ENCODE results near the gene USP10. TPM values are rescaled to one million over a fixed set of nuclear protein-coding genes. Genes with fewer than 3 reads are reported as not detected.

USP10 gene
- total and polyA plus RNA-seq, 7 donors: 17.1 to 64.3 (median 43.9) TPM

DNA sequence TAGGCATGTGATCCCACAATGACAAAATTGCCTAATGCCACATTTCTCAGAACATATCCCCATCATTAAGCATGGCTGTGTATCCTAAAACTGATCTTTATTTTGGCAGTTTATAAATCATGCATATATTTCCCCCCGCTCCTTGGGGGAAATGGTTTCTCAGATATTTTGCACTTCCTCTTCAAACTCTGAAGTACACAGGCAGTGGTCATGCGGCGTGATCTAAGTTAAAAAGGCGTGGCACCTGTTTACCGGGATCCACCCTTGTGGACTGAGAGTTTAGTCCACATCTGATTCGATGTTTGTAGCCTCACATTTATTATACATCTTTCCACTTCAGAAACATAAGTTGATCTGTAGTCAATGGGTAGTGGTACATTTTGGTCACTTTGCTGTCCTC lies 51.4 kb downstream of the USP10 start:
- TF ChIP-seq EP300 (IDR thresholded peaks at IDR 0.05) (no peak), POLR2AphosphoS5 (IDR thresholded peaks at IDR 0.05) (no peak), POLR2A (IDR thresholded peaks at IDR 0.05) (no peak)
- TF ChIP-seq, protein P1, sequence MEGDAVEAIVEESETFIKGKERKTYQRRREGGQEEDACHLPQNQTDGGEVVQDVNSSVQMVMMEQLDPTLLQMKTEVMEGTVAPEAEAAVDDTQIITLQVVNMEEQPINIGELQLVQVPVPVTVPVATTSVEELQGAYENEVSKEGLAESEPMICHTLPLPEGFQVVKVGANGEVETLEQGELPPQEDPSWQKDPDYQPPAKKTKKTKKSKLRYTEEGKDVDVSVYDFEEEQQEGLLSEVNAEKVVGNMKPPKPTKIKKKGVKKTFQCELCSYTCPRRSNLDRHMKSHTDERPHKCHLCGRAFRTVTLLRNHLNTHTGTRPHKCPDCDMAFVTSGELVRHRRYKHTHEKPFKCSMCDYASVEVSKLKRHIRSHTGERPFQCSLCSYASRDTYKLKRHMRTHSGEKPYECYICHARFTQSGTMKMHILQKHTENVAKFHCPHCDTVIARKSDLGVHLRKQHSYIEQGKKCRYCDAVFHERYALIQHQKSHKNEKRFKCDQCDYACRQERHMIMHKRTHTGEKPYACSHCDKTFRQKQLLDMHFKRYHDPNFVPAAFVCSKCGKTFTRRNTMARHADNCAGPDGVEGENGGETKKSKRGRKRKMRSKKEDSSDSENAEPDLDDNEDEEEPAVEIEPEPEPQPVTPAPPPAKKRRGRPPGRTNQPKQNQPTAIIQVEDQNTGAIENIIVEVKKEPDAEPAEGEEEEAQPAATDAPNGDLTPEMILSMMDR (IDR thresholded peaks at IDR 0.05): no peak
- no peak for DNase-seq
- Histone ChIP-seq H3K27me3 (no peaks in the 10 kb centered on the region), H3K27ac (peak overlapping the region in 3 of 4 donors; percentile 1 to 73 (median 24)), H3K9me3 (no peaks in the 10 kb centered on the region), H3K4me1 (peaks cover 0 to 56% (median 29%) of the 10 kb centered on the region in 4 donors), H3K36me3 (peaks cover 0 to 2% (median 0%) of the 10 kb centered on the region in 4 donors), H3K4me3 (no peak overlapping the region)
- WGBS, 2 donors: 17 to 39% methylated on average over 6 of the region's 6 CpGs
- intact Hi-C loops (cut with DNase I): no loop called here

DNA sequence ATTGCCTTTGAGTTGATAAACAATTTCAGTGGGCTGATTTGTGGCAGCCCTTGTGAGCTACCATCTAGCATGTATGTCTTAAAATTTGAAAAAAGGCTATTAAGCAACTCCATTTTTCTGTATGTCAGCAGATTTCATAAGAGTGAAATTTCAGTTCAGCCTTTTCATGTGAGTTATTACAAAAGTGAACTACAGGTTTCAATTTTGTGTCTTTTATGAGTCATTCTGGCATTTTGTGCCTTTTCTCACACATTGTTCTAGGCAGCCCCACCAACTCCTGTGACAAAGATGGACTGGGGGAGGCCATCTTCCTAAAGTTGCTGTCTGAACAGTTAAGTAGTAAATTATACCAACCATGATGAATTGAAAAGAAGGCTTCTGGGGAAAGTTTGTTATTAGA lies 52.1 kb downstream of the USP10 start:
- peak overlapping the region in 1 of 4 donors; percentile 7 for H3K27ac ChIP-seq
- intact Hi-C loops (cut with DNase I): no loop called here
- H3K4me1 ChIP-seq: peaks cover 0 to 58% (median 30%) of the 10 kb centered on the region in 4 donors
- no peaks in the 10 kb centered on the region for H3K36me3 ChIP-seq
- TF ChIP-seq, protein P1 (IDR thresholded peaks at IDR 0.05): no peak
- TF ChIP-seq POLR2A (IDR thresholded peaks at IDR 0.05): no peak
- TF ChIP-seq EP300 (IDR thresholded peaks at IDR 0.05): no peak
- no peak for TF ChIP-seq POLR2AphosphoS5 (IDR thresholded peaks at IDR 0.05)
- no peak for DNase-seq
- H3K9me3 ChIP-seq: no peaks in the 10 kb centered on the region
- H3K27me3 ChIP-seq: no peaks in the 10 kb centered on the region
- H3K4me3 ChIP-seq: no peak overlapping the region

DNA sequence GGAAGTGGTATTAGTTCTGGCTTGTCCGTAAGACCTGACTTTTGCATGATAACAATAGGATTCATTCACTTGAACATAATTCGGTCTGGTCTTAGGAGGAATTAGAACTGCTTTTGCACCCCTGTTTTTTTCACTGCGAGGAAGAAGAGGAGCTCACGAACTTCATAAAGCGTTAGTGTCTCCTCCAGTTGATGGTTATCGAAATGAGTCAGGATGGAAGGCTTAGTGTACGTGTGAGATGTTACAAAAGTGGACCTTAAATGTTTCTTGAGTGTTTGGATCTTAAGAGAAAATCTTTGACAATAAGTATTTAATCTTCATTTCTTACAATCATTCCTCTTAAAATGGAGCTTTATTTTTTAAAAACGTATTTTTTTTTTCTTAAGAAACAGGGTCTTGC lies 52.8 kb downstream of the USP10 start:
- TF ChIP-seq EP300 (IDR thresholded peaks at IDR 0.05) (no peak), POLR2A (IDR thresholded peaks at IDR 0.05) (no peak), POLR2AphosphoS5 (IDR thresholded peaks at IDR 0.05) (no peak)
- TF ChIP-seq, protein P1 (IDR thresholded peaks at IDR 0.05): no peak
- intact Hi-C loops (cut with DNase I): no loop called here
- Histone ChIP-seq H3K27me3 (no peaks in the 10 kb centered on the region), H3K36me3 (no peaks in the 10 kb centered on the region), H3K9me3 (no peaks in the 10 kb centered on the region), H3K4me3 (no peak overlapping the region), H3K4me1 (peaks cover 0 to 58% (median 30%) of the 10 kb centered on the region in 4 donors), H3K27ac (no peak overlapping the region)
- 83 to 90% methylated on average over 8 of the region's 8 CpGs for WGBS, 2 donors
- DNase-seq: no peak

DNA sequence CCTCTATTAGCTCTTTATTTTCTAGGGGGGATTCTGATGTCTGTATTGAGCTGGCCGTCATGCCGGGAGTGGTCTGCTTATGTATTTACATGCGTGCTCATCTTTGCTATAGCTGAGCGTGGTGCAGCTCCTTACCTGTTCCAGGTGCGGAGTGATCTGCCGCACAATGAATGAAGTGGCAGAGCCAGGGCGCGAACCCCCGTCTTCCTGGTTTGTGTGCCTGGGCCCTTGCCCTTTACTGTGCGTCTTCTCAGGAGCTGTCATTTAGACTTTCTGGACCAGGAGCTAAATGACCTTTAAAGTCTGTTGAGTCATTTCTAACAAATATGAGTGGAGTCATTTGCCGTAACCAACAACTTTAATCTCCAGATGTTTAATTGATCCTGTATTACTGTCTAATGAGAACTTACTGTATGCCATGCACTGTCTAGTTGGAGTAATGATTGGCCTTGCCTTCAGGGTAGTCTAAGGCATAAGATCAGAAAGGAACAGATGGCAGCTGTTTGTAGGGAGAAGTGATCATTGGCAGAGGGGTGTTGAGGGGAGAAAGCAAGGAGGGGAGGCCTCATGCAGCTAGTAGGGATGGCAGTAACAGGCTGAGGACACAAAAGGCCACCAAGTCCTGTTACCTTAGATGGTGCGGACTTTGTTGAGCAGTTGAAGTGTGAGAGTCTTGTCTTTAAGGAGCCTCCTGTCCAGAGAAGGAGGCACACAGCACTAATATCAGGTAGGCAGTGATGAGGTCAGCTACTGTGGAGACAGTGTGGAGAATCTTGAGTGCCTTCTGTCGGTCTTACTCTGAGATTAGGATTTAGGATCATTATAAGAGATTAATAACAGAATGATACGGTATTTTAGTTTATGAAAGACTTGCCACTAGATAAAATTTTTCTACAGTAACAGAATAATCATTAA lies 53.9 kb downstream of the USP10 start:
- H3K4me3 ChIP-seq: no peak overlapping the region
- no peak for DNase-seq
- TF ChIP-seq, protein P1 (IDR thresholded peaks at IDR 0.05): no peak
- no peak for TF ChIP-seq EP300 (IDR thresholded peaks at IDR 0.05)
- no peak for TF ChIP-seq POLR2A (IDR thresholded peaks at IDR 0.05)
- no peak for TF ChIP-seq POLR2AphosphoS5 (IDR thresholded peaks at IDR 0.05)
- intact Hi-C loops (cut with DNase I): loop anchor here (1.0 kb wide), 2 partner anchors 199 to 217 kb away; no protein-coding TSS in a partner anchor
- H3K9me3 ChIP-seq: no peaks in the 10 kb centered on the region
- peak overlapping the region in 2 of 4 donors; percentile 11 to 32 for H3K27ac ChIP-seq
- no peaks in the 10 kb centered on the region for H3K36me3 ChIP-seq
- no peaks in the 10 kb centered on the region for H3K27me3 ChIP-seq
- WGBS, 2 donors: 91 to 92% methylated on average over 14 of the region's 14 CpGs
- H3K4me1 ChIP-seq: peaks cover 0 to 69% (median 31%) of the 10 kb centered on the region in 4 donors

All from sigmoid colon (tissue), 7 donors.